HEK293 (cell line): ENCODE results near the gene LCN1.

Experiments
- CTCF ChIA-PET: fragments of 350-600 bp; formaldehyde crosslinking; extraction: SDS; loops from one replicate; lab custom pipeline; 2021; ENCODE audit warnings: antibody characterized with exemption; lab: Yijun Ruan, JAX
- POLR2A ChIA-PET: fragments of 300-600 bp; formaldehyde crosslinking; extraction: SDS; loops from one replicate; lab custom pipeline; 2020; ENCODE audit warnings: antibody characterized with exemption, inconsistent platforms; lab: Yijun Ruan, JAX
- H3K27ac ChIP-seq: fragments of 200-500 bp; sonication (Bioruptor generic); 2 replicates; pipeline ENCODE4 v1.5.1; 2014; ENCODE audit warnings: low read depth, low read length, control low read depth, inconsistent platforms; ENCODE audit errors: extremely low read depth
- H3K36me3 ChIP-seq, 2 experiments: fragments of 200-500 bp in 1 of 2; sonication (Bioruptor generic) in 1 of 2; 1 replicate in 1 of 2; 2 replicates in 1 of 2; pipeline ENCODE4 v1.5.1; 2014 to 2017; ENCODE audit warnings: inconsistent platforms in 2 of 2, low read length in 2 of 2; ENCODE audit not compliant: control insufficient read depth in 2 of 2, insufficient read depth in 1 of 2
- H3K4me1 ChIP-seq: fragments of 200-500 bp; sonication (Bioruptor generic); 2 replicates; pipeline ENCODE4 v1.5.1; 2014; ENCODE audit warnings: mild to moderate bottlenecking, low read length, inconsistent platforms; ENCODE audit not compliant: control insufficient read depth, insufficient read depth
- H3K4me3 ChIP-seq: 2 replicates; pipeline ENCODE4 v1.5.1; 2011; ENCODE audit warnings: low read depth, mild to moderate bottlenecking, control low read depth, low read length, moderate library complexity
- H3K9me3 ChIP-seq: fragments of 200-500 bp; sonication (Bioruptor generic); 2 replicates; pipeline ENCODE4 v1.5.1; 2014; ENCODE audit warnings: low read depth, low read length, inconsistent platforms; ENCODE audit not compliant: control insufficient read depth, insufficient read depth
- BCL6B ChIP-seq: fragments of 450-650 bp; formaldehyde crosslinking; IDR thresholded peaks from 2 replicates; pipeline ENCODE4 v1.5.1; 2017; ENCODE audit warnings: missing biosample characterization, missing genetic modification characterization
- RBAK ChIP-seq: fragments of 450-650 bp; formaldehyde crosslinking; IDR thresholded peaks from 2 replicates; pipeline ENCODE4 v1.5.1; 2016; ENCODE audit warnings: missing biosample characterization, missing genetic modification characterization
- TSHZ1 ChIP-seq: fragments of 450-650 bp; formaldehyde crosslinking; IDR thresholded peaks from 2 replicates; pipeline ENCODE4 v1.5.1; 2016; ENCODE audit warnings: missing biosample characterization, missing genetic modification characterization, borderline replicate concordance
- ZBTB1 ChIP-seq: fragments of 450-650 bp; formaldehyde crosslinking; IDR thresholded peaks from 2 replicates; pipeline ENCODE4 v1.5.1; 2016; ENCODE audit warnings: missing biosample characterization, missing genetic modification characterization
- ZBTB20 ChIP-seq: fragments of 450-650 bp; formaldehyde crosslinking; IDR thresholded peaks from 2 replicates; pipeline ENCODE4 v1.5.1; 2016; ENCODE audit warnings: missing biosample characterization, missing genetic modification characterization
- ZBTB21 ChIP-seq: fragments of 450-650 bp; formaldehyde crosslinking; IDR thresholded peaks from 2 replicates; pipeline ENCODE4 v1.5.1; 2017; ENCODE audit warnings: missing biosample characterization, missing genetic modification characterization
- ZBTB26 ChIP-seq: fragments of 450-650 bp; formaldehyde crosslinking; optimal IDR thresholded peaks from 2 replicates; pipeline ENCODE3; 2016; ENCODE audit warnings: missing biosample characterization, mild to moderate bottlenecking, missing genetic modification characterization
- ZNF140 ChIP-seq: fragments of 450-650 bp; formaldehyde crosslinking; IDR thresholded peaks from 2 replicates; pipeline ENCODE4 v1.5.1; 2016; ENCODE audit warnings: missing biosample characterization, missing genetic modification characterization
- ZNF18 ChIP-seq: fragments of 450-650 bp; formaldehyde crosslinking; IDR thresholded peaks from 2 replicates; pipeline ENCODE4 v1.5.1; 2016; ENCODE audit warnings: missing biosample characterization, missing genetic modification characterization
- ZNF335 ChIP-seq: fragments of 450-650 bp; formaldehyde crosslinking; conservative IDR thresholded peaks from 2 replicates; pipeline ENCODE4 v1.5.1; 2016; ENCODE audit warnings: missing biosample characterization, missing genetic modification characterization
- ZNF37A ChIP-seq: fragments of 450-650 bp; IDR thresholded peaks from 2 replicates; pipeline ENCODE4 v1.5.1; 2018; ENCODE audit warnings: missing biosample characterization, missing genetic modification characterization
- ZNF433 ChIP-seq: fragments of 450-650 bp; formaldehyde crosslinking; IDR thresholded peaks from 2 replicates; pipeline ENCODE4 v1.5.1; 2016; ENCODE audit warnings: missing biosample characterization, missing genetic modification characterization, low read depth
- ZNF48 ChIP-seq: fragments of 450-650 bp; formaldehyde crosslinking; IDR thresholded peaks from 2 replicates; pipeline ENCODE4 v1.5.1; 2016; ENCODE audit warnings: missing biosample characterization, missing genetic modification characterization
- ZNF544 ChIP-seq: fragments of 450-650 bp; formaldehyde crosslinking; IDR thresholded peaks from 2 replicates; pipeline ENCODE4 v1.5.0; 2017; ENCODE audit warnings: missing biosample characterization, missing genetic modification characterization
- ZNF571 ChIP-seq: fragments of 450-650 bp; formaldehyde crosslinking; IDR thresholded peaks from 2 replicates; pipeline ENCODE4 v1.5.0; 2017; ENCODE audit warnings: missing biosample characterization, missing genetic modification characterization
- ZNF621 ChIP-seq: fragments of 450-650 bp; formaldehyde crosslinking; IDR thresholded peaks from 2 replicates; pipeline ENCODE4 v1.5.1; 2017; ENCODE audit warnings: missing biosample characterization, missing genetic modification characterization
- ZNF624 ChIP-seq: fragments of 450-650 bp; formaldehyde crosslinking; IDR thresholded peaks from 2 replicates; pipeline ENCODE4 v1.5.1; 2017; ENCODE audit warnings: missing biosample characterization, missing genetic modification characterization
- ZNF658 ChIP-seq: fragments of 450-650 bp; formaldehyde crosslinking; IDR thresholded peaks from 2 replicates; pipeline ENCODE4; 2016; ENCODE audit warnings: missing biosample characterization, missing genetic modification characterization
- ZNF692 ChIP-seq: fragments of 450-650 bp; formaldehyde crosslinking; IDR thresholded peaks from 2 replicates; pipeline ENCODE4 v1.5.1; 2016; ENCODE audit warnings: missing biosample characterization, missing genetic modification characterization

LCN1 gene

GRCh38 chr9:135486267-135487065, 34.8 kb upstream of the LCN1 start:
- Histone ChIP-seq H3K27ac (no peak overlapping the region), H3K9me3 (no peaks in the 10 kb centered on the region), H3K4me1 (no peaks in the 10 kb centered on the region), H3K36me3 (peaks cover 4 to 66% of the 10 kb centered on the region in 2 experiments; a peak in 2 of 3 replicates), H3K4me3 (no peak overlapping the region)
- POLR2A ChIA-PET, result no interaction called here
- CTCF ChIA-PET, result interaction anchor here (1.9 kb wide), 1 partner anchor 74 kb away, joined by 5 read pairs; no protein-coding TSS in a partner anchor
- TF ChIP-seq ZBTB26 (no peak), ZBTB20 (no peak), ZNF433 (tag by site-specific recombination) (no peak), ZNF624 (tag by site-specific recombination) (no peak), TSHZ1 (no peak), RBAK (tag by site-specific recombination) (no peak), ZNF48 (tag by site-specific recombination) (no peak), ZBTB21 (tag by site-specific recombination) (no peak), ZNF37A (no peak), BCL6B (no peak), ZBTB1 (tag by site-specific recombination) (no peak), ZNF692 (no peak), ZNF18 (tag by site-specific recombination) (no peak)

- Histone ChIP-seq H3K27ac (no peak overlapping the region), H3K4me1 (no peaks in the 10 kb centered on the region), H3K36me3 (peaks cover 4 to 63% of the 10 kb centered on the region in 2 experiments; a peak in 2 of 3 replicates), H3K9me3 (no peaks in the 10 kb centered on the region), H3K4me3 (no peak overlapping the region)
- ChIA-PET CTCF (interaction anchor here (0.7 to 1.1 kb wide), 2 partner anchors 18 to 115 kb away, joined by 3 read pairs; no protein-coding TSS in a partner anchor), POLR2A (no interaction called here)
- TF ChIP-seq ZNF621 (tag by site-specific recombination) (no peak), ZNF544 (tag by site-specific recombination) (no peak), ZNF140 (no peak), ZNF571 (tag by site-specific recombination) (no peak), TSHZ1 (no peak), ZNF335 (no peak), ZNF658 (tag by site-specific recombination) (no peak)
Measured at GRCh38 chr9:135487281-135488012, 33.8 kb upstream of the LCN1 start.
